ENCODE measurements around the gene UBE2Q2. TPM values are rescaled to one million over a fixed set of nuclear protein-coding genes. Genes with fewer than 3 reads are reported as not detected.
A peak's percentile ranks its signal among the peaks of the same experiment; 100 is the strongest.

The UBE2Q2 gene
- total RNA-seq, 1 donor = 58.6 TPM

GRCh38 chr15:75836959-75837334 is 6.3 kb upstream of the UBE2Q2 start:
- no peak overlapping the region for H3K4me3 ChIP-seq (ENCODE audit: low read depth, low read length)
- TF ChIP-seq CTCF (IDR thresholded peaks at IDR 0.05; ENCODE audit: insufficient read depth, low read length) = peak; percentile 10
- peak; percentile 83 for DNase-seq (ENCODE audit: low read depth)

- peak; percentile 84 for DNase-seq (ENCODE audit: low read depth)
- no peak overlapping the region for H3K4me3 ChIP-seq (ENCODE audit: low read depth, low read length)
- no peak for TF ChIP-seq CTCF (IDR thresholded peaks at IDR 0.05; ENCODE audit: insufficient read depth, low read length)
These were observed 2.6 kb upstream of the UBE2Q2 start for GRCh38 chr15:75840659-75841058.

GRCh38 chr15:75841626-75842025 is 1.6 kb upstream of the UBE2Q2 start:
- no peak overlapping the region for H3K4me3 ChIP-seq (ENCODE audit: low read depth, low read length)
- no peak for DNase-seq (ENCODE audit: low read depth)
- no peak for TF ChIP-seq CTCF (IDR thresholded peaks at IDR 0.05; ENCODE audit: insufficient read depth, low read length)

GRCh38 chr15:75843678-75844581 is 683 bp downstream of the UBE2Q2 start:
- no peak for TF ChIP-seq CTCF (IDR thresholded peaks at IDR 0.05; ENCODE audit: insufficient read depth, low read length)
- peak; percentile 49 for DNase-seq (ENCODE audit: low read depth)

GRCh38 chr15:75844629-75845335 is 1.5 kb downstream of the UBE2Q2 start:
- DNase-seq (ENCODE audit: low read depth) = no peak
- peak overlapping the region; percentile 93 for H3K4me3 ChIP-seq (ENCODE audit: low read depth, low read length)
- no peak for TF ChIP-seq CTCF (IDR thresholded peaks at IDR 0.05; ENCODE audit: insufficient read depth, low read length)

More at GRCh38 chr15:75843678-75844581, 683 bp downstream of the UBE2Q2 start:
- H3K4me3 ChIP-seq (ENCODE audit: low read depth, low read length) = peak overlapping the region; percentile 93

GRCh38 chr15:75849167-75849566 is 5.9 kb downstream of the UBE2Q2 start:
- no peak for TF ChIP-seq CTCF (IDR thresholded peaks at IDR 0.05; ENCODE audit: insufficient read depth, low read length)
- no peak overlapping the region for H3K4me3 ChIP-seq (ENCODE audit: low read depth, low read length)
- DNase-seq (ENCODE audit: low read depth) = no peak

Data from fibroblast of the aortic adventitia (primary cell).